Activated naive CD8-positive, alpha-beta T cell treated with anti-CD3 and anti-CD28 coated beads, Interleukin-2, amount 50 U/mL, for 16 hours (primary cell): Measurements from ENCODE around the gene DMRT2.

ENCODE experiments used
- DNase-seq: peaks from one replicate; pipeline ENCODE4 v3.0.0-alpha.2; 2020; ENCODE audit warnings: low read depth, low spot score

The DMRT2 gene

DNA sequence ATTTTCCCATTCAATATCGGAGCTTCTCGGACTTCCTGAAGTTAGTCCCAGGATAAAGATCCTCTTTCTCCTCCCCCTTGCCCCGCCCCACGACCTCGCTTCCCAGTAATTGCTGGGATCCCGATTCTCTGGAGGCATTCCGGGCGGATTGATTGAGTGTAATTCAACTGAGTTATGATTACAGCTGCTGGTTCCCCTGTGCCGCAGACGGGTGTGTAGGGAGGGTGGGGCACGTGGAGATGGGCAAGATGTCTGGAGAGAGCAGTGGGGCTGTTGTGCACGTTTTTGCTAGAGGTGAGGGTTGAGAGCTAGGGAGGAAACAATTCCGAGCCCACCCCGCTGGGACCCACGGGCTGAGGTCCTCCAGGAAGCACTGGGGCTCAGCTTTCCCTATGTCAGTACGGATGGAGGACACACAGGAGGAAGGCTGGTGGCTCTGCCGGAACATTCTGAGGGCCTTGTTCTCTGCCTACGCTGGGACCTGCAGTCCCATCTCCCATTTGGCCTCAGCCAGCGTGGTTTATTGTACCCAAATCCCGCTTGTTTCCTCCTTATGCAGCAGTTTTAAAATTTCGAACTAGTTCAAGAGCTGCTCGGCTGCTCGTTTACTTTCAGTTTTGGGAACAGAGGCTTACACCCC, 2.4 kb upstream of the DMRT2 start:
- no peak for DNase-seq

DNA sequence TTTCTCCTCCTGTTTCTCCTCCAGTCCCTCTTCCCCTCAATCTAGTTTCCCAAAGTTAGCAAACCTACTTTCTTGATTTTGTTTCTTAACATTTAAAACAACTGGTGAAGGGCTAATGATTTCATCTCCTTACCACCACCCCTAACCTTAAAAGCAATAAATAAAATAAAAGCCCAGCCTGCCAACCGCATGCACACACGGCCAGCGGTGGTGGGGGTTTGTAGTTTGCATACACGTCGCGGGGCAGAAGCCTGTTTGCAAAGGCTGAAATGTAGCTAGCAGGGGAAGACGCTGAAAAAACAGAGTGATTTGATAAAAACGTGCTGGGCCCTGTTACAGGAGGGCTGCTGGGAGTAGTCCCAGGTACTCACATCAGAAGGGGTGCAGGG, 1.9 kb upstream of the DMRT2 start:
- no peak for DNase-seq

DNA sequence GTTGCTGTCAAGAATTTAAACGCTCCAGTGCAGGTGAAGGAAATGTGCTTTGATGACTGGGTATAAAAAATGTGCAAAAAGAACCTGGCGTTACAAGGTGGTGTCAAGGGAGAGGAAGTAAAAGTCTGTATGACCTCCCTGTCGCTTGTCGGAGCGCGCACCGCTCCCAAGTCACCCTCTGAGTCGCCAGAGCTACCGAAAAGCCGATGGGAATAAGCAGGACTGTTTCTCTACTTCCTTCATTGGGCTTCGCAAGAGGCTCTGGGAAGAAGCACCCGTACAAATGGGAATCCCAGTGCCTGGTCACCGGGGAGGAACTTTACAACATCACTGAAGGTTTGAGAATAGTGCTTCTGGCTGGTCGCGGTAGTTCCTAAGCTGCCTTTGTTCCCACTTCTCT, 1.3 kb upstream of the DMRT2 start:
- DNase-seq, result no peak

DNA sequence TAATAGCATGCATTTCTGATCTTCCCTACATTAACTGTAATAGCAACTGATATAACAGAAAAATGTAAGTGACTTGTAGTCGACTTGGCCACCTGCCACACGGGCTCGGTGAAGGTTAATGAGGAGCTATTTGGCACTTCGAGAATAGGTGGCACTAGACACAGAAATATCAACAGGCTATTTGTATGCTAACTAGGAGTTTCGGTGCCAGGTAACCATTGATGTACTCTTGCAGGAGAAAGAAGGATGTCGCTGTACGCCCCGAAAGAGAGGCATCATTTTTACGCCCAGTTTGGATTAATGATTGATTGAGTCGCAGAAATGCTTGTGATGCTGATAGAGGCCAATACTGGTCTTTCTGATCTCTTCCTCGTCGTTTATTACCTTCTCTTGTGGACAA, 516 bp upstream of the DMRT2 start:
- DNase-seq, result no peak

DNA sequence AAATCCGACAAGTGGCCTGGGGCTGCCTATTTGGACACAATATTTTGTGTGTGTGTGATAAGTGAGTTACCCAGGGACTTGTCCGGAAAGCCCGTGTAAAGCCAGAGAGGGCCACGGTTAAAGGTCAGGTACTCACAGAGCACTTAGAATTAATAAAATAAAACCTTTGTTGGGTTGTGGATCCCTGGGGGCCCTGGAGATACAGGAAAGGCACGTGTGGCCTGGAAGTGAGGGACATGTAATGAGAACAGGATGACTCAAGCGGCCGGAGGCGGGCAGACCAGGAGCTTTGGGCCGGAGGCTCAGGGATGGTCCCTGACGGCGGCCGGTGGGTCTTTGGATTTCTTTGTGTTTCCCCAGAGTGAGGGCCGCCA, 1.0 kb downstream of the DMRT2 start:
- DNase-seq, result no peak

DNA sequence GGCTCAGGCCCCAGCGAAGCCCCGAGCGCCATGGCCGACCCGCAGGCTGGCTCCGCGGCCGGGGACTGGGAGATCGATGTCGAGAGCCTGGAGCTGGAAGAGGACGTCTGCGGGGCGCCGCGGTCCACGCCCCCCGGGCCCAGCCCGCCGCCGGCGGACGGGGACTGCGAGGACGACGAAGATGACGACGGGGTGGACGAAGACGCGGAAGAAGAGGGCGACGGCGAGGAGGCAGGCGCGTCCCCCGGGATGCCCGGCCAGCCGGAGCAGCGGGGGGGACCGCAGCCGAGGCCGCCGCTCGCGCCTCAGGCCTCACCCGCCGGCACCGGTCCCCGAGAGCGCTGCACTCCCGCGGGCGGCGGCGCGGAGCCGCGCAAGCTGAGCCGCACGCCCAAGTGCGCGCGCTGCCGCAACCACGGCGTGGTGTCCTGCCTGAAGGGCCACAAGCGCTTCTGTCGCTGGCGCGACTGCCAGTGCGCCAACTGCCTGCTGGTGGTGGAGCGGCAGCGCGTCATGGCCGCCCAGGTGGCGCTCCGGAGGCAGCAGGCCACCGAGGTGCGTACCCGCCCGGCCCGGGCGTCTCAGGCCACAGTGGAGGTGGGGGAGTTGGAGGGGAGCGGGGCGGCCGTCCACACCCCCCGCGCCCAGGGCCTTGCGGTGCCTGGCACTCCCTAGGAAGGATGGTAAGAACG, 1.6 kb downstream of the DMRT2 start:
- no peak for DNase-seq

DNA sequence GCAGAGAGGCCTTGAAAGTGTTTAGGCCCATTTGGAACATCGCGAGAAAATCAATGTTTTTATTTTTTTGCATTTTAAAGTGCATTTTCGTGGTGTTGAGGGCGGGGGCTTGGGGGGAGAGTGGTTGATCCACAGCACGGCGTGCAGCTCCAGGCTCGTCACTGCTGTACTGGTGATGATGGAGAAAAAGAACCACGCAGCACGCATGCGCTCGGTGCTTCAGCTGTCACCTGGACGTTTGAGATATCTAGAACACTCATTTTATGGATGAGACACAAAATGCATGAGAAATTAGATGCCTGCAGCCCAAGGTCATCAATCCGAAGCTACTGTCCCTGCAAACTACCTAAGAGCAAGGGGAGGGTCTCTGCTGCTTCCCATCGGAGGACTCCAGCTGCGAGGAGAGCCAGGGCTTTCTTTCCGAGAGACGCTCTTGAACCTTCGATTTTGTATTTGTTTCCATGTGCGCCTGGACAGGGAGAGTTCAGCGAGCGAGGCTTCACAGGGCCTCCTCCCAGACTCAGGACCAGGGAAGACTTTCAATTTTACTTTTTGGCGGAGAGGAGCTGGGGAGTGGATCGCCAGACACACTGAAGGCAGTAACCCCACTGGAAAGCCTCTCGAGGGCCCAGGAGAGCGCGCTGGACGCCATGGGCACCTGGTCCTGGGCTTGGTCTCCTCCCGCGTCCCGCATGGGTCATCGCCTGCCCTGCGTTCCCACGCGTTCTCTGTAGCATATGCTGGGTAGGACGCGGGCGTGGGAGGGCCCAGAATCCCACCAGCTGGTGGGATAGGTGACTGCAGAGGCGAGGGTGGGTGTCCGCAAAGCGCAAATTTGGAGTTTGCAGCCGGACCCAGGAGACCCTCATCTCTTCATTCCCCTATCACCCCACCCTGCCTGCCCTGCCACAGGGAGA, 2.5 kb downstream of the DMRT2 start:
- DNase-seq, result no peak

DNA sequence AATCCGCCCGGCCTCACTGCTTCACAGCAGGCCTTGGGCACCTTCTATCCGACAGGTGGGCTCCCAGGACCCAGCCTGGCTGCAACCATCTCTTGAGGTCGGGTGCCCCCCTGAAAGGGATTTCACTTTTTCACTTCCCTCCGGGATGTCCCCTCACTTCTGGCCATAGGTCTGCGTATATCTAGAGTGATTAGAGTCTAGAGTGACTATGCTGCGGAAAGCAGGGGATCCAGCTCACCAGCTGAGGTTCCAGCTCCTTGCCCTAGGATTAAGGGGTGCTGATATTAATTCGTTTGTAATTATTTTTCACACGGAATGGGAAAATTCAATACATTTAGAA, 3.1 kb downstream of the DMRT2 start:
- DNase-seq, result no peak

DNA sequence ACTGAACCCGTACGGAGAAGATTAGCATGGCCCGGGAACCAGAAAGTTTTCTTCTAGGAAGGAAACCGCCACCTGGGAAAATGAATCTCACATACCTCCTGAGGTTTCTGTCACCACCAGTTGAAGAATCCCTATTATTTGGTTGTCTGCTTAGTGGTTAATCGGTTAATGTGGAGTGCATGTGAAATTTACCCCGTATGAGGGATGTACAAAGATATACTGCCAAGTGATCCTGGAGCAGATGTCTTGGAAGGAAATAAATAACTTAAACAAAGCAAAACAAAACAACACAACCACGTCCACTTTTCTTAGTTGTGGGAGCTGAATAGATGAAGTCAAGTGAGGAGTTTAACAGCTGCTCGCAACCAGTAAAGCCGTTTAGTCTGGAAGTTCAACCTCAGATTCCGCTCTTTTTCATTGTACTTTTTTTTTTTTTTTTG, 3.8 kb downstream of the DMRT2 start:
- DNase-seq, result no peak

DNA sequence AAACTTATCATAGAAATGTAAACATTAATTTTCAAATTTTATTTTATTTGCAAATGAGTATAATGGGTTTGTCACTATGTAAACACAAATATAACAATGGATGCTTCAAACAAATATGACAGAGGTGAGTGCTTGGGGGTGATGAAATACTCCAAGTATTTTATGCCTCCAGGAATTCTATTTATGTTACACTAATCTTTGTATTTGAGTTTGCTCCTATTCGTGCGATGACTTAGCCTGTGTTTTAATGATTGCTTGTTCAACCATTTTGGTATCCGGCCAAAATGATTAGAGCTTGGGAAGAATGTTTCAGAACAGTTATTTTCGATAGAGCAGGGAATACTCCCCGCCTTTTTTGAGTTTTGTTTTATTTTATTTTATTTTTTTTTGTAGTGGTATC, 5.0 kb downstream of the DMRT2 start:
- no peak for DNase-seq

DNA sequence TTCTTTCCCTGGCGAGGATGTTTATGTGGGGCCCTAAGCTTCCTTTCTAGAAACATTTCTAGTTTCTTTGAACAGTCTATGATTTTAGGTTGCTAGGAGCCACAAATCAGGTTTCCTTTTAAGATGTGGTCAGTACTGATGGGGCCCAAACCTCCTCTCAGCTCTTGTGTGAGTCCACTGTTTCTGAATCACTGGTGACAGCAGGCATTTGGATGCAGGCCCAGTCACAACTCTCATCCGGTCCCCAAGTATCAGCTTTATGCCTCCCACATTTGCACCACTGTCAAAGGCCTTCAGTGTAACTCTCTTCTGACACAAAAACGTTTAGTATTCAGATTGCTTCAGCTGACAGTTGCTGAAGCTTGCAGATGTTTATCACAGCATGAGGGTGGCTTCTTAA, 7.8 kb downstream of the DMRT2 start:
- no peak for DNase-seq

DNA sequence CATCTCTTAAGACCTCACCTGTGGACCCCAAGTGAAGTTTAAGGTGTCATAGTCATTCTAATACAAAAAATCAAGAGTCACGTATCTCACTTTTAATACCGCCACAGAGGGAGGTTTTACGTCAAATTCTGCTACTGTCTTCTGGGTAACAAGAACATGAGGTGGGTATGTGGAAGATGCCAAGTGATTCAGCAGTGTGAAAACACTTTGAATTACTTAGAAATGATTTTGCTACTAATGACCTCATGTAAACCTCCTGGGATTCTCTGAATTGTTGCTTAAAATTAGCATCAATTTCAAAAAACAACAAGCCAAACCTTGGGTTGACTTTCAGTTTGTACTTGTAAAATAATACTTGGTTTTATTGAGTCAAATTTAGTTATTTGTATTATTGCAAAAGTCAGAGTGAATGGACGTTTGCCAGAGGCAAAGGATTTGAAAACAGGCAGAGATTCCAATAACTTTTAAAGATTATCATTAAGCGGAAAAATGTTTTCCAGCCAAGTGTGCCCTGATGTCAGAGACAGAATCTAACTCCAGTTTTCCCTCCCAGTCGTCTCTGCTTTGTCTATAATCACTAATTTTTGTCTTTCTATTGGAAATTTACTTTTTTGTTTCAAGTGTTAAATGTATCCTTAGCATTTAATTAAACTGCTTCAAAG, 8.8 kb downstream of the DMRT2 start:
- DNase-seq, result no peak

DNA sequence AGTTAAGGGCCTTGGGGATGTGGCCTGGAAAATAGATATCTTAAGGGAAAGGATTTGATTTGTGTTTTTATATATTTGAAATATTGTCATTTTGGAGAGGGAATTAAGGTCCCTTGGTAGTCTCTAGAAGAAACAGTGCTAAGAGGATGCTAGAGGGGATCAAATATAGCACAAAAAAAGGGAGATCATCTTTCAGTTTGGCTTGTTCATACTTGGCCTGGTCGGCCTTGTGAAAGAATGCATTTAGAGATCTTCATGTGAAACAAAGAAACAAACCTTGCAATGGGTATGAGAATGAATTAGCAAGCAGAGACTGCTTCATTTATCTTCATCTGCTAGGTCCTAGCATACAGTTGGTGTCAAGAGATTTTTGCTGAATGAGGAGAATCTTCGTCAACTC, 15.0 kb downstream of the DMRT2 start:
- no peak for DNase-seq

DNA sequence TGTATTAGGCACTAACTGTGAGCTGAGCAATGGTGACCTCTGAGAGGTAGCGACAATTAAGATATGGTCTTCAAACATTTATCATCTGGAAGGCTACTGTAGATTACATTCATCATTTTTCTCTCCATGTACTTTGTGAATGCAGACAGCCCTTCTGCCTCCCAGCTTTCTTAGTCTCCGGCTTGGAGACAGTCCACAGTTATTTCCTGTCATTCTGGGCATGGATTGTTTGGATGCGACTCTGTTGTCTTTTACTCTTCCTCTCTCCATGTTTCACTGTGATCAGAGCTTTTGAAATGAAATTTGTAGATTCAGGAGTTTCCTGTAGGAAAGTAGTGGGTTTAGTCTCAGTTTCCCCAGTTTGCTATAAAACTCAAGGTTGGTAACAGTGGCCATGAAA, 20.5 kb downstream of the DMRT2 start:
- no peak for DNase-seq

DNA sequence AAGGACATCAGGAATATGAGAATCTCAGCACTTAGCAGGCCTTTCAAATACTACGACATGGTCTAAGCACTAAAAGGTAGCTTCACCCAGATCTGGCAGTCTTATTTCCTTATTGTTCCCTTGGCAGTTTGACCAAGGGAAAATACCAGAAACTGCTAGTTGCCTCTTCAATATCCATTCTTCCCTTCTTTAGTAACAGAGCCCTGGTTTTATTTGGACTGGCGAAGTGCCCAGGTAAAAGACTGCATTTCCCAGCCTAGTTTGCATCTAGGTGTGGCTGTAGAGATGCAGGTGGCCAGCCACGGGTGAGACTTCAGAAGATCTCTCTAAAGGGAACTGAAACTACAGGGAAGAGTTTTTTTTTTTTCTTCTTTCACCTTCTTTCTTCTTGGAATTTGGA, 21.6 kb downstream of the DMRT2 start:
- no peak for DNase-seq

DNA sequence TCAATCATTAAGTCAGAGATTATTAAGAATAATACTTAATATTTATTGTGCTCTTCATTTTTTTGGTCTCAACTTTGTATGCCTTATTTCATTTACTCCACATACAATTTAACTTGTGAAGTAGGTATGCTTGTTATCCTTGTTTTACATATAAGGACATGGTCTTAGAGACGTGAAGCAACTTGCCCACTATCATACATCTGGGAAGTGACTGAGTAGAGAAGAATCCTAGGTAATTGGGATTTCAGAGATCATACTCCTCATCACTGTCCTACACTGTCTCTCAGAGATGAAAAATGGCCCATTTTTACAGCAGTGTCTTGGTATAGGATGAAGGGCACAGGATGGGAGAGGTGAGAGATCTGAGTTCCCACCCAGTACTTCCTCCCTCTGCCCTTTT, 23.3 kb downstream of the DMRT2 start:
- DNase-seq, result no peak

DNA sequence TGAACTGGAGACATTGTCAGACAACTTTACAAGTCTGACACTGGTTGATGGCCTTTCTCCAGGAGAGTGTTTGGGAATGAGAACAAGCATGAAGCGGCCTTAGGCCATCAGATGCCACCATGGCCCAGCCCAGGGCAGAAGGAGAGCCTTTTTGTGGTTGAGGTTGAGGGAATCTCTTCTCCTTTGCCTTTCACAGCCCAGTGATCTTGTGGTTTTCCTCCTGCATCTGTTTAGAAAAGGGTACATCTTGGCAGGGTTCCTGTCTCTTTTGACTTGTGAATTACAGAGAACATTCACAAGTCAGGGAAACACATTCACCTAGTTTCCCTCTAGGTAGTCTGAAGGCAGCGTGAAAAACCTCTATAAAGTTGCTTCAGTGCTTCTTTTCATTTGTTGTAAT, 27.5 kb downstream of the DMRT2 start:
- DNase-seq, result no peak

DNA sequence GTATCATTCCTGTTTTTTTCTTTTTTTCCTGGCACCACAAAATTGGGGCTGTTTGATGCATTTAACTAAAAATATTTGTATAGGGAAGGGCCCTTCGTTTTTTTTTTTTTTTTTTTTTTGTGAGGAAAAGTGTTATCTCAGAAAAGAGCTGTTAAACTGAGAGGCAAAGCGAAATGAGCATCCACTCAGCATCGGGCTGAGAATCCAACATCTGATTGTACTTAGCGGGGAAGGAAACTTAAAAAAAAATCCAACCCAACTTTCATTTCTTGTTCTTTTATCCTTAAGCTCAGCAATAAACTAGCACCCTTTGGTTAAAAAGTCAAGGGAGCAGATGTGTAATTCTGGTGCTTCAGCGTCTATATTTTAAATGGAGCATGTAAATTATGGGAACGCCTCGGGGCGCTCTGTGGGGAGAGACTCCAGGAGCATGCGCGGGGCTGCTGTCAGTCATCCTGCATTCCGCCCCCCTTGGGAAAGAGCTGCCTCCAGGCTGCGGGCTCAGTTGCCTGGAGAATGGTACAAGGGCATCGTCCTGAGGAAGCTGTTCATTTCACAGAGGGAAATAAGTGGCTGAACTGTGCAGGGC, 33.3 kb downstream of the DMRT2 start:
- DNase-seq, result no peak

DNA sequence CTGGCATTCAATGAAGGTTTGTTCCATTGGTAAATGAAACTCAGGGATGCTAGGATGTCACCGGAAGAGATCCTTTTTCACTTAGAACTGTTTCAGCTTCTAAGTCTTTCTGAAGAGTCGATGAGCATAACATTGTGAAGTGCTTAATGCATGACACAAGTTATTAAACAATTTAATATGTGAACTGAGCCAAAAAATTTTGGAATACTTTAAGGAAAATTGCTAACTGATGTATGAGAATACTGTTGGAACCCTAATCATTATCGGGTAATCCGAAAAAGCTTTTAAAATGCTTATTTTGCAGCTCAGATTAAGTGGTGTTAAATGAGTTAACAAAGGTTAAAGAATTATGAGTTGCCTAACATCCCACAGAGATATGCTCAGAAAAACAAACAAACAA, 34.9 kb downstream of the DMRT2 start:
- no peak for DNase-seq

DNA sequence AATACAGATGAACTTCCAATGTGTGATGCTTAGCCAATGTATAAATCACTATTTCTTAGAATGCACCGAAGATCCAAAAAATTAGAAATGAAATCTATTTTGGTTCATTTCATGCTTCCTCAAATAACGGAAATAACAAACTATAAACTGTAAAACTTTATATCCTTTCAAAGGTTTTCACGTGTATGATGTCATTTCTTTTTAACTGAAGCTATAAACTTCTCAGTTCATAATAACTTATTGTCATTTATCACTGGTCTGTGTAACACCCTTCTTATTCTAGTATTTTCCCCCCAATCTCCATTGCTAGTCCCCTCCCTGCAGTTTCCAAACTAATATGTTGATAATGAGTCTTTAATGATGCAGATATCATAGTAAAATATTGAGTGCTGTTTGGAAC, 36.4 kb downstream of the DMRT2 start:
- no peak for DNase-seq

DNA sequence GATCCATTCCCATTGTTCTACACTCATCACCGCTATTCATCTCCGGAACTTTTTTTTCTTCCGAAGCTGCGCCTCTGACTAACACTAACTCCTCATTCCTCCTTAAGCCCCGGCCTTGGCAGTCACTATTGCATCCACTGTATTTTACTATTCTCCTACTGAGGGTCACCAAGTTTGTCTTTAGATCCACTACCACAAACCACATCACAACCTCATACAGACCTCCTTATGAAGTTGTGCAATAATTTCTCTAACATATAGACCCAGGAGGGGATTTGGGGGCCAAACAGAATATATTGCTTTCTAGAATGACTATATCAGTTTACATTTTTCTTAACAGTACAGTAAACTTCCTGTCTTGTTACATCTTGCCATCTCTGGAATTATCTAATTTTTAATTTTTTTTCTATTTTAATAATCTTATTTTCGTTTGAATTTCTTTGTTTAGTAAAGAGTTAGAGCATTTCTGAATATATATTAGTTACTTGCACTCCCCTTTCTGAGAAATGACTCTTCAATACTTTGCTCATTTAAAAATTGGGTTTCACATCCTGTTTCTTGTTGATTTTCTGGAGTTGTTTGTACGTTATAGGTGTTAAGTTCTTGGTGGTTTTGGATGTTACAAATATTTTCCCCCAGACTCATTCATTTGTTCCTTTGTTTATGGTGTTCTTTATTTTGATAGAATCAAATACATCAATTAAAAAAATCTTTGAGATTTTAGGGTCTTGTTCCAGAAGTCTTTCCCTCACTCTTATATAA, 37.1 kb downstream of the DMRT2 start:
- DNase-seq, result no peak
